ENCODE measurements around the gene FTO.

DNA sequence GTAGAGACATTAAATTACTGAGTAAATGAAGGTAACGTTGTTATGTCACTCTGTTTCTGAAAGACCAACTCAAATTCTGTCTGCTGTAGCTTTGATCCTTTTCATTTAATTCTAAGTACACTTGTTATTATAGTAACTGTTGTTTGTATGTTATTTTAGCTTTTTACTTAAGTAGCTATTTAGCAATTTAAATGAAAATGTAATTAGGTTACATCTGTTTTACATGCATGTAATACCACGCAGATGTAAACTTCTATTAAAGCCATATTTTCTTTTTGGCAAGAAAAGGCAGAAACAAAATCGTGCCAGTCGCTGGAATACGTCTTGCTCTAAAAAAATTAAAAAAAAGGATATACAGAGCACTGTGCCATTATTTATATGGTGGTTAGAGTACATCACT, 282.8 kb downstream of the FTO start:
- TF ChIP-seq, protein P1, sequence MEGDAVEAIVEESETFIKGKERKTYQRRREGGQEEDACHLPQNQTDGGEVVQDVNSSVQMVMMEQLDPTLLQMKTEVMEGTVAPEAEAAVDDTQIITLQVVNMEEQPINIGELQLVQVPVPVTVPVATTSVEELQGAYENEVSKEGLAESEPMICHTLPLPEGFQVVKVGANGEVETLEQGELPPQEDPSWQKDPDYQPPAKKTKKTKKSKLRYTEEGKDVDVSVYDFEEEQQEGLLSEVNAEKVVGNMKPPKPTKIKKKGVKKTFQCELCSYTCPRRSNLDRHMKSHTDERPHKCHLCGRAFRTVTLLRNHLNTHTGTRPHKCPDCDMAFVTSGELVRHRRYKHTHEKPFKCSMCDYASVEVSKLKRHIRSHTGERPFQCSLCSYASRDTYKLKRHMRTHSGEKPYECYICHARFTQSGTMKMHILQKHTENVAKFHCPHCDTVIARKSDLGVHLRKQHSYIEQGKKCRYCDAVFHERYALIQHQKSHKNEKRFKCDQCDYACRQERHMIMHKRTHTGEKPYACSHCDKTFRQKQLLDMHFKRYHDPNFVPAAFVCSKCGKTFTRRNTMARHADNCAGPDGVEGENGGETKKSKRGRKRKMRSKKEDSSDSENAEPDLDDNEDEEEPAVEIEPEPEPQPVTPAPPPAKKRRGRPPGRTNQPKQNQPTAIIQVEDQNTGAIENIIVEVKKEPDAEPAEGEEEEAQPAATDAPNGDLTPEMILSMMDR (IDR thresholded peaks at IDR 0.05), result no peak
- TF ChIP-seq POLR2A (IDR thresholded peaks at IDR 0.05), result no peak

Measured in testis (tissue), 2 donors.